WTC11 (cell line): ENCODE results near the gene TSR3. TPM values are rescaled to one million over a fixed set of nuclear protein-coding genes. Genes with fewer than 3 reads are reported as not detected.

Source experiments
- ATAC-seq: fragments of 200-7000 bp; cut with Tn5 transposase; 2 replicates; pipeline ENCODE4 v1.10.0; 2021; ENCODE audit warnings: mild to moderate bottlenecking, moderate library complexity
- CTCF ChIA-PET: fragments of 300-600 bp; sonication (Branson Sonifier 250); formaldehyde crosslinking; loops from one replicate; lab custom pipeline; 2021; ENCODE audit warnings: antibody characterized with exemption; lab: Charles Lee
- POLR2A ChIA-PET: fragments of 350-600 bp; sonication (Branson Sonifier 250); formaldehyde crosslinking; loops from one replicate; lab custom pipeline; 2021; ENCODE audit warnings: antibody characterized with exemption; lab: Charles Lee
- DNase-seq: peaks from one replicate; pipeline ENCODE4 v3.0.0; 2021; ENCODE audit warnings: low spot score
- H3K27ac Mint-ChIP-seq: 2 replicates; pipeline ENCODE4 v1.8.0; 2021; ENCODE audit warnings: mixed read lengths
- H3K27me3 Mint-ChIP-seq: 2 replicates; pipeline ENCODE4 v1.8.0; 2021; ENCODE audit warnings: low read depth, mild to moderate bottlenecking, moderate library complexity, mixed read lengths
- H3K36me3 Mint-ChIP-seq: 2 replicates; pipeline ENCODE4 v1.8.0; 2021; ENCODE audit warnings: mixed read lengths
- H3K4me1 Mint-ChIP-seq: 2 replicates; pipeline ENCODE4 v1.8.0; 2022; ENCODE audit warnings: mixed read lengths
- H3K4me3 Mint-ChIP-seq: 2 replicates; pipeline ENCODE4 v1.8.0; 2021; ENCODE audit warnings: mild to moderate bottlenecking, moderate library complexity, mixed read lengths
- H3K9me3 Mint-ChIP-seq: 2 replicates; pipeline ENCODE4 v1.8.0; 2021; ENCODE audit warnings: mixed read lengths
- ATF2 ChIP-seq: sonication (generic); formaldehyde crosslinking; IDR thresholded peaks from 2 replicates; pipeline ENCODE4 v1.8.1; 2022; ENCODE audit warnings: low read depth, missing genetic modification reagents, borderline replicate concordance
- CDX4 ChIP-seq: fragments of 250-450 bp; sonication (Bioruptor Pico); IDR thresholded peaks from 2 replicates; pipeline ENCODE4 v1.9.0; 2021; ENCODE audit warnings: moderate library complexity, mild to moderate bottlenecking, inconsistent platforms, borderline replicate concordance
- CTCF ChIP-seq: fragments of 200-600 bp; IDR thresholded peaks from 2 replicates; pipeline ENCODE4 v1.8.0; 2022; ENCODE audit warnings: antibody characterized with exemption
- E2F4 ChIP-seq: sonication (generic); formaldehyde crosslinking; IDR thresholded peaks from 2 replicates; pipeline ENCODE4 v1.8.1; 2022; ENCODE audit warnings: low read depth, mild to moderate bottlenecking, moderate library complexity, missing genetic modification reagents, borderline replicate concordance
- FOXP1 ChIP-seq: sonication (generic); formaldehyde crosslinking; IDR thresholded peaks from 2 replicates; pipeline ENCODE4 v1.8.0; 2022; ENCODE audit warnings: missing genetic modification reagents, mild to moderate bottlenecking, moderate library complexity, borderline replicate concordance
- GABPB1 ChIP-seq: sonication (generic); formaldehyde crosslinking; IDR thresholded peaks from 2 replicates; pipeline ENCODE4 v1.8.1; 2023; ENCODE audit warnings: mild to moderate bottlenecking, missing genetic modification reagents
- GTF2I ChIP-seq: fragments of 250-450 bp; sonication (Bioruptor Pico); conservative IDR thresholded peaks from 2 replicates; pipeline ENCODE4 v1.4.0; 2021; ENCODE audit warnings: mild to moderate bottlenecking
- JAZF1 ChIP-seq: fragments of 250-450 bp; sonication (Bioruptor Pico); IDR thresholded peaks from 2 replicates; pipeline ENCODE4 v1.9.0; 2021; ENCODE audit warnings: moderate library complexity, mild to moderate bottlenecking, inconsistent platforms
- KAT7 ChIP-seq: sonication (generic); formaldehyde crosslinking; IDR thresholded peaks from 2 replicates; pipeline ENCODE4 v1.8.1; 2023; ENCODE audit warnings: missing genetic modification reagents, mild to moderate bottlenecking, borderline replicate concordance
- PRRX2 ChIP-seq: fragments of 250-450 bp; sonication (Bioruptor Pico); IDR thresholded peaks from 2 replicates; pipeline ENCODE4 v1.8.0; 2021; ENCODE audit warnings: mild to moderate bottlenecking
- TEAD4 ChIP-seq: sonication (generic); formaldehyde crosslinking; IDR thresholded peaks from 2 replicates; pipeline ENCODE4 v1.8.0; 2022; ENCODE audit warnings: mild to moderate bottlenecking, missing genetic modification reagents
- ZMAT4 ChIP-seq: fragments of 250-450 bp; sonication (Bioruptor Pico); IDR thresholded peaks from 2 replicates; pipeline ENCODE4 v1.9.0; 2021; ENCODE audit warnings: mild to moderate bottlenecking
- ZNF317 ChIP-seq: sonication (generic); formaldehyde crosslinking; IDR thresholded peaks from 2 replicates; pipeline ENCODE4 v1.8.1; 2023; ENCODE audit warnings: low read depth, mild to moderate bottlenecking, moderate library complexity, missing genetic modification reagents, borderline replicate concordance
- ZNF396 ChIP-seq: fragments of 250-450 bp; sonication (Bioruptor Pico); IDR thresholded peaks from 2 replicates; pipeline ENCODE4 v1.8.0; 2021; ENCODE audit warnings: mild to moderate bottlenecking, moderate library complexity, borderline replicate concordance
- total RNA-seq: library from RNA; stranded (reverse); gene quantifications from 3 replicates; pipeline ENCODE4 v1.2.3, GENCODE V29; 2021
- TF ChIP-seq, protein P1 (sequence below): sonication (generic); formaldehyde crosslinking; IDR thresholded peaks from 2 replicates; pipeline ENCODE4 v1.8.1; 2023; ENCODE audit warnings: mild to moderate bottlenecking, missing genetic modification reagents, moderate library complexity
- TF ChIP-seq, protein P2 (sequence below): sonication (generic); formaldehyde crosslinking; IDR thresholded peaks from 2 replicates; pipeline ENCODE4 v1.8.1; 2023; ENCODE audit warnings: mild to moderate bottlenecking, moderate library complexity, missing genetic modification reagents
- TF ChIP-seq, protein P3 (sequence below): sonication (generic); formaldehyde crosslinking; IDR thresholded peaks from 2 replicates; pipeline ENCODE4 v1.8.0; 2022; ENCODE audit warnings: mild to moderate bottlenecking, missing genetic modification reagents

Gene TSR3
- total RNA-seq, 1 experiment from 2014 or later = 66.3 TPM

GRCh38 chr16:1341495-1342420 is 9.9 kb downstream of the TSR3 start:
- DNase-seq = no peak
- Mint-ChIP-seq H3K9me3 (no peaks in the 10 kb centered on the region), H3K4me3 (no peak overlapping the region), H3K27me3 (peaks cover under 1% of the 10 kb centered on the region), H3K4me1 (peaks cover 4% of the 10 kb centered on the region), H3K36me3 (no peaks in the 10 kb centered on the region), H3K27ac (no peak overlapping the region)
- ATAC-seq = no peak
- TF ChIP-seq ZNF396 (CRISPR knock-in tag) (no peak), ZMAT4 (CRISPR knock-in tag) (no peak), KAT7 (CRISPR knock-in tag) (no peak), JAZF1 (CRISPR knock-in tag) (no peak), ZNF317 (CRISPR knock-in tag) (no peak), GABPB1 (no peak), TEAD4 (CRISPR knock-in tag) (no peak), PRRX2 (CRISPR knock-in tag) (no peak), CDX4 (no peak), FOXP1 (CRISPR knock-in tag) (no peak), CTCF (no peak), GTF2I (CRISPR knock-in tag) (no peak), ATF2 (CRISPR knock-in tag) (no peak), E2F4 (no peak)
- TF ChIP-seq, protein P1, sequence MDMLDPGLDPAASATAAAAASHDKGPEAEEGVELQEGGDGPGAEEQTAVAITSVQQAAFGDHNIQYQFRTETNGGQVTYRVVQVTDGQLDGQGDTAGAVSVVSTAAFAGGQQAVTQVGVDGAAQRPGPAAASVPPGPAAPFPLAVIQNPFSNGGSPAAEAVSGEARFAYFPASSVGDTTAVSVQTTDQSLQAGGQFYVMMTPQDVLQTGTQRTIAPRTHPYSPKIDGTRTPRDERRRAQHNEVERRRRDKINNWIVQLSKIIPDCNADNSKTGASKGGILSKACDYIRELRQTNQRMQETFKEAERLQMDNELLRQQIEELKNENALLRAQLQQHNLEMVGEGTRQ = no peak
- TF ChIP-seq, protein P2, sequence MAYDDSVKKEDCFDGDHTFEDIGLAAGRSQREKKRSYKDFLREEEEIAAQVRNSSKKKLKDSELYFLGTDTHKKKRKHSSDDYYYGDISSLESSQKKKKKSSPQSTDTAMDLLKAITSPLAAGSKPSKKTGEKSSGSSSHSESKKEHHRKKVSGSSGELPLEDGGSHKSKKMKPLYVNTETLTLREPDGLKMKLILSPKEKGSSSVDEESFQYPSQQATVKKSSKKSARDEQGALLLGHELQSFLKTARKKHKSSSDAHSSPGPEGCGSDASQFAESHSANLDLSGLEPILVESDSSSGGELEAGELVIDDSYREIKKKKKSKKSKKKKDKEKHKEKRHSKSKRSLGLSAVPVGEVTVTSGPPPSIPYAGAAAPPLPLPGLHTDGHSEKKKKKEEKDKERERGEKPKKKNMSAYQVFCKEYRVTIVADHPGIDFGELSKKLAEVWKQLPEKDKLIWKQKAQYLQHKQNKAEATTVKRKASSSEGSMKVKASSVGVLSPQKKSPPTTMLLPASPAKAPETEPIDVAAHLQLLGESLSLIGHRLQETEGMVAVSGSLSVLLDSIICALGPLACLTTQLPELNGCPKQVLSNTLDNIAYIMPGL (CRISPR knock-in tag) = no peak
- TF ChIP-seq, protein P3, sequence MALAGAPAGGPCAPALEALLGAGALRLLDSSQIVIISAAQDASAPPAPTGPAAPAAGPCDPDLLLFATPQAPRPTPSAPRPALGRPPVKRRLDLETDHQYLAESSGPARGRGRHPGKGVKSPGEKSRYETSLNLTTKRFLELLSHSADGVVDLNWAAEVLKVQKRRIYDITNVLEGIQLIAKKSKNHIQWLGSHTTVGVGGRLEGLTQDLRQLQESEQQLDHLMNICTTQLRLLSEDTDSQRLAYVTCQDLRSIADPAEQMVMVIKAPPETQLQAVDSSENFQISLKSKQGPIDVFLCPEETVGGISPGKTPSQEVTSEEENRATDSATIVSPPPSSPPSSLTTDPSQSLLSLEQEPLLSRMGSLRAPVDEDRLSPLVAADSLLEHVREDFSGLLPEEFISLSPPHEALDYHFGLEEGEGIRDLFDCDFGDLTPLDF (CRISPR knock-in tag) = no peak
- CTCF ChIA-PET = interaction anchor here (1.4 to 2.1 kb wide), 6 partner anchors 9 to 41 kb away, joined by 3 to 16 read pairs (median 8); partner anchors contain the start of gene BAIAP3
- POLR2A ChIA-PET = interaction anchor here (1.8 kb wide), 1 partner anchor 9 kb away, joined by 6 read pairs; the partner anchor contains the start of gene BAIAP3
